ENCODE data around the gene SMC4. TPM values are rescaled to one million over a fixed set of nuclear protein-coding genes. Genes with fewer than 3 reads are reported as not detected.

SMC4 gene
- total and polyA plus RNA-seq, 10 of the 15 experiments (the other 5 are each of a cell fraction or from before 2014, with no cell fraction given), result 75.6 to 288 (median 136) TPM

DNA sequence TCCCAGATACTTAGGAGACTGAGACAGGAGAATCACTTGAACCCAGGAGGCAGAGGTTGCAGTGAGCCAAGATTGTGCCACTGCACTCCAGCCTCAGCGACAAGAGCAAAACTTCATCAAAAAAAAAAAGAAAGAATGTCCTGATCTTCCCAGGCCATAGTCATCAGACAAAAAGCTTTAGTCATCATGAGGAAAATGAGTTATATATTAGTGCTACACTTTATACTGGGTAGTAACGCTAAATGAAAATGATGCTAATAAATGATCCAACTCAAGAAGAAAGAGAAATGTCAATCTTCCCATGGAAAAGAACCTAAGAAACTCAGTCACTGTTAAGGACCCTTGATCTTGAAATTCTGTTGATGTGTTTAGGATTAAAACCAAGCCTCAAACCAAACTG is 76.4 kb downstream of the SMC4 start:
- CTCF ChIA-PET, result no interaction called here
- no peak for ATAC-seq
- no peak overlapping the region for H3K4me3 ChIP-seq
- H4K20me1 ChIP-seq (ENCODE audit: control insufficient read depth, insufficient read depth), result no peaks in the 10 kb centered on the region
- in situ Hi-C loops (cut with MboI), result no loop called here
- TF ChIP-seq, protein P1, sequence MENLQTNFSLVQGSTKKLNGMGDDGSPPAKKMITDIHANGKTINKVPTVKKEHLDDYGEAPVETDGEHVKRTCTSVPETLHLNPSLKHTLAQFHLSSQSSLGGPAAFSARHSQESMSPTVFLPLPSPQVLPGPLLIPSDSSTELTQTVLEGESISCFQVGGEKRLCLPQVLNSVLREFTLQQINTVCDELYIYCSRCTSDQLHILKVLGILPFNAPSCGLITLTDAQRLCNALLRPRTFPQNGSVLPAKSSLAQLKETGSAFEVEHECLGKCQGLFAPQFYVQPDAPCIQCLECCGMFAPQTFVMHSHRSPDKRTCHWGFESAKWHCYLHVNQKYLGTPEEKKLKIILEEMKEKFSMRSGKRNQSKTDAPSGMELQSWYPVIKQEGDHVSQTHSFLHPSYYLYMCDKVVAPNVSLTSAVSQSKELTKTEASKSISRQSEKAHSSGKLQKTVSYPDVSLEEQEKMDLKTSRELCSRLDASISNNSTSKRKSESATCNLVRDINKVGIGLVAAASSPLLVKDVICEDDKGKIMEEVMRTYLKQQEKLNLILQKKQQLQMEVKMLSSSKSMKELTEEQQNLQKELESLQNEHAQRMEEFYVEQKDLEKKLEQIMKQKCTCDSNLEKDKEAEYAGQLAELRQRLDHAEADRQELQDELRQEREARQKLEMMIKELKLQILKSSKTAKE (IDR thresholded peaks at IDR 0.05; ENCODE audit: low read depth, poor library complexity, severe bottlenecking), result no peak
- TF ChIP-seq, protein P2, sequence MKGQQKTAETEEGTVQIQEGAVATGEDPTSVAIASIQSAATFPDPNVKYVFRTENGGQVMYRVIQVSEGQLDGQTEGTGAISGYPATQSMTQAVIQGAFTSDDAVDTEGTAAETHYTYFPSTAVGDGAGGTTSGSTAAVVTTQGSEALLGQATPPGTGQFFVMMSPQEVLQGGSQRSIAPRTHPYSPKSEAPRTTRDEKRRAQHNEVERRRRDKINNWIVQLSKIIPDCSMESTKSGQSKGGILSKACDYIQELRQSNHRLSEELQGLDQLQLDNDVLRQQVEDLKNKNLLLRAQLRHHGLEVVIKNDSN (IDR thresholded peaks at IDR 0.05; ENCODE audit: borderline replicate concordance, extremely low read length, insufficient read depth, low read depth, low read length), result no peak
- TF ChIP-seq TARDBP (IDR thresholded peaks at IDR 0.05; ENCODE audit: borderline replicate concordance), result no peak
- TF ChIP-seq RELA (IDR thresholded peaks at IDR 0.05; ENCODE audit: borderline replicate concordance, partially characterized antibody), result no peak
- TF ChIP-seq KAT2A (conservative IDR thresholded peaks at IDR 0.05; ENCODE audit: control insufficient read depth, low read depth, low read length), result no peak
- no peak for TF ChIP-seq ZNF24 (IDR thresholded peaks at IDR 0.05)
- TF ChIP-seq NFIC (IDR thresholded peaks at IDR 0.05; ENCODE audit: low read depth, low read length), result no peak
- no peak for TF ChIP-seq SMAD1 (IDR thresholded peaks at IDR 0.05; ENCODE audit: low read depth, partially characterized antibody)
- TF ChIP-seq CBX5 (IDR thresholded peaks at IDR 0.05; ENCODE audit: low read depth), result no peak
- TF ChIP-seq ZNF622 (IDR thresholded peaks at IDR 0.05), result no peak
- no peak for TF ChIP-seq RUNX3 (IDR thresholded peaks at IDR 0.05; ENCODE audit: low read length)
- no peak for TF ChIP-seq ATF7 (IDR thresholded peaks at IDR 0.05; ENCODE audit: low read depth)
- no peak for TF ChIP-seq HDAC2 (IDR thresholded peaks at IDR 0.05)
- no peak for TF ChIP-seq ZNF384 (IDR thresholded peaks at IDR 0.05; ENCODE audit: borderline replicate concordance, low read depth, low read length)
- TF ChIP-seq BACH1 (IDR thresholded peaks at IDR 0.05; ENCODE audit: borderline replicate concordance), result no peak
- no peak for TF ChIP-seq MEF2A (IDR thresholded peaks at IDR 0.05; ENCODE audit: insufficient read depth, low read depth, low read length)
- TF ChIP-seq NR2C1 (IDR thresholded peaks at IDR 0.05), result no peak
- SMC1A ChIA-PET (ENCODE audit: uncharacterized antibody, unreplicated experiment), result no interaction called here
- H2AFZ ChIP-seq (ENCODE audit: control insufficient read depth, low read depth, low read length), result no peak overlapping the region
- intact Hi-C loops (cut with micrococcal nuclease; ENCODE audit: unreplicated experiment), result no loop called here
- no peaks in the 10 kb centered on the region; the same call in 1 of the 2 replicates for H3K4me1 ChIP-seq (ENCODE audit: control insufficient read depth, insufficient read depth, low read length)
- no peak overlapping the region for H3K9ac ChIP-seq (ENCODE audit: control insufficient read depth, insufficient read depth, low read length)
- 89% methylated on average over 1 of the region's 2 CpGs for WGBS (ENCODE audit: insufficient coverage, insufficient replicate concordance, low lambda C conversion rate, missing lambda C conversion rate)
- no peak overlapping the region for H3K4me2 ChIP-seq (ENCODE audit: control insufficient read depth, insufficient read depth)
- no peak for FAIRE-seq
- H3K79me2 ChIP-seq (ENCODE audit: control insufficient read depth, insufficient read depth, low read length), result no peaks in the 10 kb centered on the region
- no peak for DNase-seq (ENCODE audit: low read depth, low spot score)
- no peaks in the 10 kb centered on the region for H3K27me3 ChIP-seq (replicated peaks in 1 of 2; ENCODE audit: control insufficient read depth in 2 of 2, insufficient read depth in 2 of 2, low read length in 1 of 2)
- RAD21 ChIA-PET (ENCODE audit: unreplicated experiment), result no interaction called here
- no peak overlapping the region for H3K27ac ChIP-seq (ENCODE audit: control insufficient read depth, insufficient read depth)
- H3K36me3 ChIP-seq (ENCODE audit: control insufficient read depth in 2 of 2, insufficient read depth in 2 of 2, low read length in 1 of 2), result no peaks in the 10 kb centered on the region
- BruUV-seq (replicated peaks), result no TSS peak
- POLR2A ChIA-PET, result no interaction called here
- peaks cover 4% of the 10 kb centered on the region; the same call in 2 of the 3 replicates for H3K9me3 ChIP-seq (replicated peaks; ENCODE audit: control insufficient read depth, insufficient read depth, low read length)

All from GM12878 (cell line).